RCC 7860 (cell line): ENCODE data around the gene ADAMTSL3.

Experiments used
- DNase-seq: peaks from one replicate; pipeline ENCODE4 v3.0.0-alpha.2; 2015; ENCODE audit warnings: low spot score
- FAIRE-seq: peaks from 2 replicates; lab custom pipeline; 2012; peaks lifted over from hg19 to GRCh38; lab: Jason Lieb, UNC

ADAMTSL3 gene

DNA sequence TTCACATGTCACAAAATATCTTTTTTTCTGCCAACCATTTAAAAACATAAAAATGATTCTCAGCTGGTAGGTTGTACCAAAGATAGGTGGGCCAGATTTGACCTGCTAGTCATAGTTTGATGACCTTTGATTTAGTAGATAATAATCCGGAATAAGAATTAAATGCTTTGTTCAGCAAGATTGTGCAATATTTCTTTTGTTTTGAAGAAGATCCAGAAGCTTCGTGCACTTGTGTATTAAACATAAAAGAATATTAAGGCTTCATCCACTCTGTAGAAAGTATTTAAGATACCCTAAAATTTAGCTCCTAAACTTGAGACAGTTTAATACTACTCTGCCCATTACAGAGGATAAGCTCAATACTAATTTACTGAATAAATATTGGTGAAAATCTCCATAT, 258.4 kb downstream of the ADAMTSL3 start:
- DNase-seq (no peak), FAIRE-seq (no peak)

- DNase-seq (no peak), FAIRE-seq (no peak)
These were observed 259.2 kb downstream of the ADAMTSL3 start for GRCh38 chr15:83913034-83913632.

GRCh38 chr15:83914906-83915305, 261.0 kb downstream of the ADAMTSL3 start:
- FAIRE-seq (no peak), DNase-seq (no peak)

DNA sequence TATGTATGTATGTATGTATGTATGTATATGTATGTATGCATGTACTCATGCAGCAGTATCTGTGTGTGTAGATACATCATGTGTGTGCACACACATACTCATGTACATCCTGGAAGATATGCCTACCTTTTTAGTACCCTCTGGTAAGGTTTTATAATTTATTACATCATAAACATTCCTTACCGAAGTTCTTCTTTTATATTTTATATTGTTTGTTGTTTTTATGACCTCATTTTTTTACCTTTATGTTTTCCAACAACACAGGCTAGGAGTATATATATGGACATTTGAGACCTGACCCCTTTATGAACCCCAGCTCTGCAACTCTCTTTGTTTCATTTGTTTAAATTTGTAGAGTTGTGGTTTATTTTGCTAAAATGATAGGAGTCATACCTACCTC, 263.5 kb downstream of the ADAMTSL3 start:
- no peak for FAIRE-seq

GRCh38 chr15:83918011-83918410, 264.1 kb downstream of the ADAMTSL3 start:
- FAIRE-seq (no peak), DNase-seq (no peak)

More for the DNA sequence above, 263.5 kb downstream of the ADAMTSL3 start:
- DNase-seq = no peak

GRCh38 chr15:83919319-83919830, 265.5 kb downstream of the ADAMTSL3 start:
- DNase-seq = no peak
- FAIRE-seq = no peak

DNA sequence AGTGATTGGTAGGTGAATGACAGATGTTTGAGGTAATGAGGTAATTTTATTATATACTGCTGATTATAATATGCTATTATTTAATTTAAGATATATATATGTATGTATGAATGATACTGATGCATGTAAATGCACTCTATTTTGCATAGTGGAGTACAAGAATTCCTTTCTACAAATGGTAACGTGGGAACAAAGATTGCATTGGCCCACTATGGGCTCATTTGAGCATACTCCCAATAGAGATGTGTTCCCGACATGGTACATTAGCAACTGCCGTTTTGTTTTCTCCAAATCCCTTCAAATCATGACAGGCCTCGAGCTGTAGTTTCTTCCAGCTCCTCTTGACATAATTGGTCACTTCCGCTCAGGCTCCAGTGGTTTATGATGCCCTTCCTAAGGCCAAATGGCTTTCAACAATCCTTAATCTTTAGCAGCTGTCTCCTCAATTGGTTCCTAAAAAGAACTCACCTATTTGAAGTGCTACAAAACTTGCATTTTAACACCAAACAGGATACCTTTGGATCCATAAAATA, 266.1 kb downstream of the ADAMTSL3 start:
- FAIRE-seq (no peak), DNase-seq (no peak)

DNA sequence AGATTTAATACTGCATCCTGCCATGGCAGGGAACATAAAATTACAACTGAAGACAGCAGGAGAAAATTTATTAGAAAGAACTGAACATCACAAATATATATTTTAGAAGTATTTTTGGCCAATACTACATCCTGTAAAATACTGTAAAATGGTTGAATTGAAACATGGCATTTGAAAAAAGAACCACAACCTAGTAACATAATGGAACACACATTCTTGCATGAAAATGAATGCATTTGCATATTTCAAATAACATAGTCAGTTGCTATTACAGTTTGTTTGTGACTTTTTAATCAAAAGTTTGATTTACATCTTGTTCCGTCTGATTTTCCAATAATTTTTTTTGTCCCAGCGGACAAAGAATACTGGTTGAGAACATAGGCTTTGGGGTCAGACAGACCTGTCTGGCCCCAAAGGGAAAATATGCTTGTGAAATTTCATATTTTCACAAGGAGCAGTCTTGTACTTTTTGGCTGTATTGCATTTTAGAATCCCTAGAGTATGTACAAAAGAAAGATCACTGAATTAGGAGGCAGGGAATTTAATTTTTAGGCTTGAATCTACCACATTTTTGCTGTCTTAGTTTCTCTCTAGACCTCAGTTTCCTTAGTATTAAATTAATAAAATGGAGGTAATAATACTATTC, 268.8 kb downstream of the ADAMTSL3 start:
- FAIRE-seq (no peak), DNase-seq (no peak)

GRCh38 chr15:83926116-83926515, 272.2 kb downstream of the ADAMTSL3 start:
- DNase-seq (no peak), FAIRE-seq (no peak)

DNA sequence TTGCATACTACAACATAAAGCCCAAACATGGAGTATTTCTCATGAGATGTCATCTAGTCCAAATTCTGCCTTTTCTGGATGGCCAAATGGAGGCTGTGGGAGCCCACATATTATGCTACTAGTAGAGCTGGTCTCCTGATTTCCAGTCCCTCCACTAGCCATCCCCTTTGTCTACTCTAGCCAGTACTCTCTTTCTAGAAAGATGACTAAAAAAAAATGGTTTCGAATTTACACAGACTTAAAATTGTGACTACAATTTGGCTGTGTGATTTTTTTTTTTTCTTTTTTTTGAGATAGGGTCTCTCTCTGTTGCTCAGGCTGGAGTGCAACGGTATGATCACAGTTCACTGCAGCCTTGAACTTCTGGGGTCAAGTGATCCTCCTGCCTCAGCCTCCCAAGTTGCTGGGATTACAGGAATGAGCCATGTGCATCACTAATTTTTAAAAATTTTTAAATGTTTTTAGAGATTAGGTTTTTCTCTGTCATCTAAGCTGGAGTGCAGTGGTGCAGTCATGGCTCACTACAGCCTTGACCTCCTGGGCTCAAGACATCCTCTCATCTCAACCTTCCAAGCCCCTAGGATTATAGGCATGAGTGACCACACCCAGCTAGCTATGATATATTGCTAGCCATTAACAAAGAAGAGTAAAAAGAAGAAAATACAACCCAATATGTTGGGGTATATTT, 273.9 kb downstream of the ADAMTSL3 start:
- DNase-seq (no peak), FAIRE-seq (no peak)

- DNase-seq (no peak), FAIRE-seq (no peak)
These were observed 274.4 kb downstream of the ADAMTSL3 start for GRCh38 chr15:83928392-83928734.

- DNase-seq = no peak
These were observed 275.0 kb downstream of the ADAMTSL3 start for GRCh38 chr15:83928878-83929418.

DNA sequence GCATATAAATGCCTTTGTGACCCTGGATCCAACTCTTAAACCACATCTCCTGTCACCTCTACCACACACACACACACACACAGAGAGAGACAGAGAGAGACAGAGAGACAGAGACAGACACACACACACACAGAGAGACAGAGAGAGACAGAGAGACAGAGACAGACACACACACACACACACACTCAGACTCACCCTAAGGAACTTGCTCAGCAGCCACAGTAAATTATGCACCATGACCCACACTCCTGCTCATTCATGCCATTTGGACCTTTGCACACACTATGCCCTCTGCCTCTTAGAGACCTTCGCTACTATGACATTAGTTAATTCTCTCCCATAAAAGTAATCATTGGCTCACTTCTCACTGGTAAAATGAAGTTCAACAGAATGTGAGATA, 275.7 kb downstream of the ADAMTSL3 start:
- DNase-seq = no peak
- FAIRE-seq = no peak

More at GRCh38 chr15:83928878-83929418, 275.0 kb downstream of the ADAMTSL3 start:
- no peak for FAIRE-seq

DNA sequence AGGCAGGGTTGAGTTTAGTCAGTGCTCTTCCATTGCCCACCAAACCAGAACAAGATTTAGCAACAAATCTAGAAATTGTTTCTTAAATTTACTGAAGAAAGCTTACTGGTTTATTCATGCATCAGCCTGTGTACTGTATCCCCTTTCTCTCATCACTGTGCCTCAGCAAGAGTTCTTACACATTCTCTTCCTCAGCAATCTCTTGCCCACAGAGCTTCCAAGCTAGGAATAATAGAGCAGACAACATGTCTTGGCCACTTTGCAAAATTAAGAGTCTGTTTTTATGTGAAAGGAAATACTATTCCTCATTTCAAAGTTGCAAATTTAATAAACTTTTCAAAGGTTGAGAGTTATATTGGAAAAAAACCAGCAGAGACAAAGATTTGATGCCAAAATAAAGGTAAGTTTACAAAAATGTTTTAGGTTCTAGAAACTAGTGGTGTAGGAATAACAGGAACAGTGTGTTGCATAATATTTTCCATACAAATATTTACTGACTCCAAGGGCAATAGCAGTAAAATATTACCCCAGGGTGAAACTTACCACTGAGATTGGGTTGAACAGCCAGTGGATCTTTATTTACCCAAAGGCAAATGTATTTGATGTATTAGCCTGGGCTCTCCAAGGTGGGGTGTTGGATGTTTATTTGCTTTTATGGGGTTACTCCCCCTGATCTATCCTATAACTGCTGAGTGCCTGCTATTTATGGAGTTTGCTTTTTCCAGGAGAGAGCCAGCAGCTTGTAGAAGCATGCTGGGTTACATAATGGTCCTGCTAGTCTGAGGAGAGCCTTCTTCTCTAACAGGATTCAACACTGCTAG, 276.7 kb downstream of the ADAMTSL3 start:
- no peak for DNase-seq
- no peak for FAIRE-seq

DNA sequence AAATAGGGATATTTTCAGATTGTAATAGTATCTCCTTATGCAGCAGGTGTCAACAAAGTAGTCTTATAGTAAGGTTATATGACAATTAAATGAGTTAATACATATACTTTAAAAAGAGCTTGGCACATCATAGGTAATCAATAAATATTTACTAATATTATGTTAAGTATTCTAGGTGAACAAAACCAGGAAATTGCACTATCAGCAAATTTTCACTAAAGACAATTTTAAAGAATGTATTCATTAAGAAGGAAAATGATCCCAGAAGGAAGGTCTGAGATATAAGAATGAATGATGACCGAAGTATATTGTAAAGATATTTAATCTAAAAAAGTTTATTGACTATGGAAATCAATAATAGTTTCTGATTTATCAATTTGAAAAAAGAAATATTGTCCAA, 281.9 kb downstream of the ADAMTSL3 start:
- DNase-seq (no peak), FAIRE-seq (peak; percentile 58)

DNA sequence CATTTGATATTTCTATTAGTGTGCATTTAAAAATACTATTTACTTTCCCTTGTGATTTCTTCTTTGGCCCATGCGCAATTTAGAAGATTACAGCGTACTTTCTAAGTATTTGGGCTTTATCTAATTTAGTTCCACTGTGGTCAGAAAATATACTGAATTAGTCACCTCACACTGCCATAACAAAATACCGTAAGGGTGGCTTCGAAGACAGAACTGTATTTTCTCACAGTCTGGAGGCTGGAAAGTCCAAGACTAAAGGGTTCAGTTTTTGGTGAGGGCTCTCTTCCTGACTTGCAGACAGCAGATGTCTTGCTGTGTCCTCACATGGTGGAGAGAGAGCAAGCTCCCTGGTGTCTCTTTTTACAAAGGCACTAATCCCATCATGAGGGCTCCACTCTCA, 286.2 kb downstream of the ADAMTSL3 start:
- FAIRE-seq (no peak), DNase-seq (no peak)

DNA sequence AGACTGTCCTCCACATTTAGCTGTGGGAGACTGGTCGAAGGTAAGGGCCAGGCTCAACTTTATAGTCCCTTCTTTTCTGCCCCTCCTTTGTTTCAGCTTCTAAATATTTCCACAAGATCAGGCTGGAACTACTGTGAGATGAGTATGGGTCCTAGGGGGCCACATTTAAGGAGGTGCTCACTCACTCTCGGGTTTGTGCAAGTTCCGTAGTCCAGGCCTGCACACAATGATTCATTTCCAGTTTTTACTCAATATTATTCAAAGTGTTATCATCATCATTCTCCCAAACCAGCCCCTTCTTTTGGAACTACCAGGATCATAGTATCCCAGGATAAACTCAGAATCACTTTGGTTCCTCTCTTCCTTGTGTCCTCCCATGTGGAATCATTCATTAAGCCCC, 289.1 kb downstream of the ADAMTSL3 start:
- DNase-seq (no peak), FAIRE-seq (no peak)

DNA sequence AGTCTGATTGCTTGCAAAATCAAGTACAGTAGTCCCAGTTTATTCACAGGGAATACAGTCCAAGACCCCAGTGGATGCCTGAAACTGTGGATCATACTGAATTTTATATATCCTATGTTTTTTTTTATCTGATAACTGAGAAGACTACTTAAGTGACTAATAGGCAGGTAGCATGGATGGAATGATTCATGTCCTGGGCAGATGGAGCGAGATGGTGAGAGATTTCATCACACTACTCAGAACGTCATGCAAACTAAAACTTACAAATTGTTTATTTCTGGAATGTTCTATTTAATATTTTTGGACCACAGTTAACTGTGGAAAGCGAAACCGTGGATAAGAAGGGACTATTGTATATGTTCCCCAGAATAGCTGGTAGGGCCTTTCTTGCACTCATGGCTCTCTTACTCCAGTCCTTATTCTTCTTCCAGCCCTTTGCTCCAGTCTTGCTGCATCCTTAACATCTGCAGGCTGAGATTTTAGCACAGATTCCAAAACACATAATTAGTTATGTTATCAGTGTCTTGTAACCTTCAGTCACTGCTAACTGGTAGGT, 290.0 kb downstream of the ADAMTSL3 start:
- FAIRE-seq = no peak
- DNase-seq = no peak

DNA sequence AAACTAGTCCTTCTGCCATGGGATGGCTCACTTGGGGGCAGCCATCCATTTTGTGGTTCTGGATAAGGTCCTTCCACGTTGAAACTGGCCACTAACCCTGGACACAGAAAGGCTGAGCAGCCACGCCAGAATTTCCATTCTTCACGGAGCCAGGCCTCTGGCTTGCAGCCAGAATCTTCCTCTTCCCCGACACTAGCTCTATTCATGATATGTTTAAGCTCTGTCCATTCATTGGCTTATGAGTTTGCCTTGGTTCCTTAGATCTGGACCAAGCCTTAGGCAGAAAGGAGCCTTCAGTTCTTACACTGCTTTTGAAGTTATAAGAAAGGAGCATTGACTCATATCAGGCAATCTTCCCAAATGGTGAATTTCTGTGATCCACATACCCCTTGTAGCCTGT, 293.2 kb downstream of the ADAMTSL3 start:
- DNase-seq (no peak), FAIRE-seq (no peak)

DNA sequence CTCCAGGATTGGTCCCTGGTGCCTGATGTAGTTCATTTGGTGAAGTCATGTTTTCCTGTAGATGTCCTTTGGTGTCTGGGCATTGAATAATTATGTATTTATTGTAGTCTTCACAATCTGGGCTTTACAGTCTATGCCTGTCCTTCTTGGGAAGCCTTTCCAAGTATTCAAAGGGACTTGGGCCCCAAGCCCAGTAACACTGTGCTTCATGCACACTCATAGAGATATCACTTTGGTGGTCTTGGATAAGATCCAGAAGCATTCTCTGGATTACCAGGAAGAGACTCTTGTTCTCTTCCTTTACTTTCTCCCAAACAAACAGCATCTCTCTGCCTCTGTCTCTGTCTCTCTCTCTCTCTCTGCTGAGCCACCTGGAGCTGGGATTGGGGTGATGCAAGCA, 300.6 kb downstream of the ADAMTSL3 start:
- FAIRE-seq (no peak), DNase-seq (no peak)
